HG02943 (cell line): Measurements from ENCODE around the gene DYNC2I2.
"Not testable (repeated sequence)": the region's sequence is repeated elsewhere in the genome, so short reads cannot be mapped to it uniquely, and the experiment has no call there.

Experiments
- ATAC-seq: cut with Tn5 transposase; IDR thresholded peaks from one replicate; pipeline ENCODE4 v1.9.1; 2021; ENCODE audit warnings: mild to moderate bottlenecking, low read depth, moderate library complexity; ENCODE audit not compliant: unreplicated experiment

Gene DYNC2I2

GRCh38 chr9:128619779-128620178 lies 36.9 kb downstream of the DYNC2I2 start:
- ATAC-seq, result no peak

DNA sequence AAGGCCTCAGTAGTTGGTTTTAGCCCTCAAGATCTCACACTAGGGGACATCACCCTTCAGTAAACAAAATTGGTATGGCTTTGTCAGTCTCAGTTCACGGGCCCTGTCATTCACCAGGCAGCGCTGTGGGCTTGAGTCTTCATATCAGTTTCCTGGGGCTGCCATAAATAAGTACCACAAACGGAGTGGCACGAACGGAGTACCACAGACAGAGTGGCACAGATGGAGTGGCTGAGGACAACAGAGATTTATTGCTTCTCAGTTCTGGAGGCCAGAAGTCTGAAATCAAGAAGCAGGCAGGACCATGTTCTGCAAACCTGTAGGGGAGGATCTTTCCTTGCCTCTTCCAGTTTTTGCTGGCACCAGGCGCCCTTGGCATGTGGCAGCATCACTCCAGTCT lies 37.5 kb downstream of the DYNC2I2 start:
- no peak for ATAC-seq

- no peak for ATAC-seq
These were observed 38.7 kb downstream of the DYNC2I2 start for GRCh38 chr9:128617943-128618342.

DNA sequence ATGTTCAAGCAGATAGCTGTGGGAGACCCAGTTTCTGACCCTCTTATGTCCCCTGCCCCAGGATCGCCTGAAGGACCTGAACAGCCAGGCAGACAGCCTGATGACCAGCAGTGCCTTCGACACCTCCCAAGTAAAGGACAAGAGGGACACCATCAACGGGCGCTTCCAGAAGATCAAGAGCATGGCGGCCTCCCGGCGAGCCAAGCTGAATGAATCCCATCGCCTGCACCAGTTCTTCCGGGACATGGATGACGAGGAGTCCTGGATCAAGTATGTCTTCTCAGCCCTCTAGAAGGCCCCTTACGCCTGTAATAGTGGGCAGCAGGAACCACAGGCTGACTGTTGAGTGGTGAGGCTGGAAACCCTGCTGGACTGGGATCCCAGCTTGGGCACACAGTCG lies 41.1 kb downstream of the DYNC2I2 start:
- no peak for ATAC-seq

DNA sequence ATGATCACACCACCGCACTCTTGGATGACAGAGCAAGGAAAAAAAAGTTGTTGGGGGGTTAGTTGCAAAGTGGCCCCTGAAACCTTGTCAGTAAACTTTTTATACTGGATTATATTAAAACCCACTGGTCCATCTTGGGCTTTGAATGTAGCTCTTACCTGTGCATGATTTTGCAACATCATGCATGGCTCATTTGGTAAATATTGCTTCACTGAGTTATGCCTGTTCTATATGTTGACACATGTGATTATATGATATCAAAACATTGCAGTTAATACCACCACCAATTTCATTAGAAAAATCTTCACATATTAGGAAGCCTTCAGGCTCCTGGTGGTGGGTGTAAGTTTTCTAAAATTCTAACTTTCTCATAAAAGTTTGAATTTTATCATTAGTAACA lies 41.9 kb downstream of the DYNC2I2 start:
- no peak for ATAC-seq

DNA sequence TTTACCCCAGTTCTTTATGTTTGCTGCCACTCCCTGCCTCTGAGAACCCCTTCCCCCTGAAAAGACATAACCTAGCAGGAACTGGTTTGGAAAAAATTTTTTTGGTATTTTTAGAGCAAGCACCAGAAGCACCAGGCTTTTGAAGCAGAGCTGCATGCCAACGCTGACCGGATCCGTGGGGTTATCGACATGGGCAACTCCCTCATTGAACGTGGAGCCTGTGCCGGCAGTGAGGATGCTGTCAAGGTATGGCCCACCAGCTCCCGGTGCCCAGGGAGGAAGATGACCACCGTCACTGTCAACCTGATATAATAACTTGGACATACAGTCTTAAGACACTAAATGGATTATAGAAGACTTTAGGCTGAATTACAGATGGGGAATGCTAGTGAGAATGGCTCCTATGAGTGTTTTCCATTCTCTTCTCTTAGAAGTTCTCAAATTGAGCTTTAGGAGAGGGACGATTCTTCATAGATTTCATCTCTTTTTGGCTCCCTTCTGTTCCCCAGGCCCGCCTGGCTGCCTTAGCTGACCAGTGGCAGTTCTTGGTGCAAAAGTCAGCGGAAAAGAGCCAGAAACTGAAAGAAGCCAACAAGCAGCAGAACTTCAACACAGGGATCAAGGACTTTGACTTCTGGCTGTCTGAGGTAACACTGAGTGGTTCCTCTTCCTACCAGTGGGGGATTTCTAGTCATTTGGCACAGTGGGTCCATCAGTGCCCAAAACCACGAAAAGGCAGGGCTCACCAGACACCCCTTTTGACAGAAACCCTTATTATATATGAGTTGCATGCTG lies 44.9 kb downstream of the DYNC2I2 start:
- ATAC-seq, result no peak

DNA sequence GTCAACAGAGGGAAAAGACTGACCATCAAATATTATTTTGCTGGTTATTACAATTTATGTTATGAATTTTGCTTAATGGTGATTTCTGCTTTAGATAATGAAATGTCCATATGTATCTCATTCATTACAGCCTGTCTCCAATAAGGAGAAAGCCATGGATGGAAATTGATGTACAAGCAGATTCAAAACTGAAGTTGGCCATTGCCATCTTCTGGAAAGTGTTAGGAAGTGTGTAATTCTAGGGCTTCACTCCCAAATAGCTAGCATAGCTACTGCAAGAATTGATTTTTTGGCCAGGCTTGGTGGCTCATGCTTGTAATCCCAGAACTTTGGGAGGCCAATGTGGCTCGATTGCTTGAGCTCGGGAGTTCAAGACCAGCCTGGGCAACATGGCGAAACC lies 45.8 kb downstream of the DYNC2I2 start:
- ATAC-seq, result no peak

DNA sequence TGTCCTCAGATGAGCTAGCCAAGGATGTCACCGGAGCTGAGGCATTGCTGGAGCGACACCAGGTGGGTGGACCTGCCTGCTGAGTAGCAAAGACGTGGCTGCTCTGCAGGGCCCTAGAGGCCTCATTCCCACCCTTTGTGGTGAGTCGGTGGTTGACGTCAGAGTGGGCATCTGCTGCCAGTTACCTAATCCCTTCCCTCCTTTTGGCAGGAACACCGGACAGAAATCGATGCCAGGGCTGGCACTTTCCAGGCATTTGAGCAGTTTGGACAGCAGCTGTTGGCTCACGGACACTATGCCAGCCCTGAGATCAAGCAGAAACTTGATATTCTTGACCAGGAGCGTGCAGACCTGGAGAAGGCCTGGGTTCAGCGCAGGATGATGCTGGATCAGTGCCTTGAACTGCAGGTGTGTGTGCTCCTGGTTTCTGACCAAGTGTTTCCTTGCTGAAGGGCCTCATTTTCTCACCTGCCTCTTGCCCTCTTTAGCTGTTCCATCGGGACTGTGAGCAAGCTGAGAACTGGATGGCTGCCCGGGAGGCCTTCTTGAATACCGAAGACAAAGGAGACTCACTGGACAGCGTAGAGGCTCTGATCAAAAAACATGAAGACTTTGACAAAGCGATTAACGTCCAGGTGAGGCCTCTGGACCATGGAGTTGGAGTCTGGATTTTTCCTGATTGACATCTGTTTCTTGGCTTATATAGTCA lies 48.9 kb downstream of the DYNC2I2 start:
- no peak for ATAC-seq

DNA sequence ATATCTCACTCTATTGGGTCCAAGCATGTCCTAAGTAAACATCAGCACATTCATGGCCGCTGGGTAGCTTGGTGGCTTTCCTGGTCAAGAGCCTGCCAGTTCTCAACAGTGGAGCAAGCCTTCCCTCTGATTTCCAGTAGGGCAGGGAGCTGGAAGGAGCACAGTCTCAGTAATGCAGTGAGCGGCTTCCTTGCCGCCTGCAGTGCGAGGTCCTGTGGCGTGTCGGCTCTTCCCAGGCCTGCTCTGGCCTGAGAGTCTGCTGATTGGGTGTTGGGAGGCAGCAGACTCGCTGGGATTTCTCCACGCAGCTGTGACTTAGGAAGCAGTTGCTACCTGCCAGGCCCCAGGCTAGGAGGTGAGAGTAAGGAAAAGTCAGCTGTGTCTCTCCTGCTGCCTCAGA lies 53.0 kb downstream of the DYNC2I2 start:
- no peak for ATAC-seq

DNA sequence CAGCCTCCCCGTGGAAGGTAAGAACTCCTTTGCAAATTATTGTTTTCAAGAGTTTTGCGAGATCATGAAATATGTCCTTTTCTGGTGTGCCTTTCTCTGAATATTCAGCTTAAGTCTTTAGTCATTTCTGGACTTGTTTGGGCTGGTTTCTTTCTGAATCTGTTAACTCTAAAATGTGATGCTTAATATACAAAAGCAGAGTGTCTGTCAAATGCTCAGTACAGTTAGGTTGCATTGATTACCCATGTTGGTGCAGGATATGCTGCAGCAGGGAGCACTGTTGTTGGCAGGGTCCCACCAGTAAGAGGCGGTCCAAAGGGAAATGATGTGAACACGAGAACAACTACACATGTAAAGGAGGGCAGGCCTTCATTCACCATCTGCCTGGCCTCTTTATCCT lies 56.5 kb downstream of the DYNC2I2 start:
- ATAC-seq, result no peak

DNA sequence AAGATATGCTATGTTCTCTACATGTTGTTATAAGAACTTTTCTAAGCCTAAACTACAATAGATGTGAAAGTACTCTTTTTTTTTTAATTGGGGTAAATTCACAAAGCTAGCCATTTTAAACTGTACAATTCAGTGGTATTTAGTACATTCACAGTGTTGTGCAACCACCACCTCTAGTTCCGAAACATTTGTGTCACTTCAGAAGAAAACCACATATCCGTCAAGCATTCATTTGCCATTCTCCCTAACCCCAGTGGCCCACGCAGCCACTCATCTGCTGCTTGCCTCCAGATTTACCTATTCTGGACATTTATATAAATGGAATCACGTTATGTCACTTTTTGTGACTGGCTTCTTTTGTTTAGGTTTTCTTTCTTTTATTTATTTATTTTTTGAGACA lies 61.2 kb downstream of the DYNC2I2 start:
- no peak for ATAC-seq

DNA sequence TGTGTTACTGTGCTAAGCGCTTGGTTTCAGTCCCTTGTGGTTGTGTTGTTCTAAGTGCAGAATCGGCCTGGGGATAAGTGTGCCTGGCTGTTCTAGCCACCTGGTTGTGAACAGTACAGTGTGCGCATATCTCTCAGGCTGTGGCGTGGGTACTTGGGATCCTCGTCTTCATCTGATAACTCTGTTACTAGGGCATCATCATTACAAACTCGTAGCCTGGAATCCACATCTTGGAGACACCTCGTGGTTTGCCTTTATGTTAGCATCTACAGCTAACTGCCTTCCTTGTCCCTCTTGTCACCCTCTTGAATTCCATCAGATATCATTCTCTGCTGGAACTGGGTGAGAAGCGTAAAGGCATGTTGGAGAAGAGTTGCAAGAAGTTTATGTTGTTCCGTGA lies 62.8 kb downstream of the DYNC2I2 start:
- no peak for ATAC-seq

GRCh38 chr9:128593039-128593438 lies 63.6 kb downstream of the DYNC2I2 start:
- no peak for ATAC-seq

DNA sequence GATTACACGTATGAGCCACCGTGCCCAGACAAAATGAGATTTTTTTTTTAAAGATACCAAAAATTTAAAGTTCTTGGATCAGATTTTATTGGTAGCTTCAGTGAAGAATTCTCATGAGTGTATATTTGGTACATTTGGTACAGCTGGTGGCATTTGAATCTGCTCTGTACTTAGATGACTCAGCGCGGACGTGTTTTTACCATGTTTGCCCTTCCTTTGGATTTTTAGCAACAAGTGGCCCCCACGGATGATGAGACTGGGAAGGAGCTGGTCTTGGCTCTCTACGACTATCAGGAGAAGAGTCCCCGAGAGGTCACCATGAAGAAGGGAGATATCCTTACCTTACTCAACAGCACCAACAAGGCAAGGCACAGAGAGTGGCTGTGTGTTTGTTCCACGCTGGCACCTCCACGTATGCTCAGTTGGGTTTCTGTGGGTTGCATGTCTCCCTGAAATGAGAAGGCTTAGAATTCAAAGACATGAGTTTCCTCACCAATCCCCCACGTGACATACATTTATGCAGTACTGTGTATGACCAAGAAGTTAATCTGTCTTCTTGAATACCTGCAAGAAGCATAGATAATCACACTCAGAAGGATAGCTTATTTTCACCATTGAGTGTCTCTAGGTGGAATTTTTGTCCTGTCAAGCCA lies 67.9 kb downstream of the DYNC2I2 start:
- ATAC-seq, result no peak

- ATAC-seq, result no peak
These were observed 69.2 kb downstream of the DYNC2I2 start for GRCh38 chr9:128587453-128587852.

DNA sequence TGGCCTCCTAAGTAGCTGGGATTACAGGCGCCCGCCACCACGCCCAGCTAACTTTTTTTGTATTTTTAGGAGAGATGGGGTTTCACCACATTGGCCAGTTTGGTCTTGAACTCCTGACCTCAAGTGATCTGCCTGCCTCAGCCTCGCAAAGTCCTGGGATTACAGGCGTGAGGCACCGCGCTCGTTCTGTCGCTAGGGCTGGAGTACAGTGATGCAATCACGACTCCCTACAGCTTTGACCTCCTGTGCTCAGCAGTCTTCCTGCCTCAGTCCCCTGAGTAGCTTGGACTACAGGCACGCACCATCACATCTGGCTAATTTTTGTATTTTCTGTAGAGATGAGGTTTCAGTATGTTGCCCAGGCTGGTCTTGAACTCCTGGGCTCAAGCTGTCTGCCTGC lies 69.7 kb downstream of the DYNC2I2 start:
- ATAC-seq, result not testable (repeated sequence)

- not testable (repeated sequence) for ATAC-seq
These were observed 71.5 kb downstream of the DYNC2I2 start for GRCh38 chr9:128585155-128585554.
